HG03039 (cell line): Measurements from ENCODE around the gene MAPKAP1.

Experiments used
- ATAC-seq: cut with Tn5 transposase; IDR thresholded peaks from one replicate; pipeline ENCODE4 v1.9.1; 2021; ENCODE audit warnings: mild to moderate bottlenecking, moderate library complexity; ENCODE audit not compliant: unreplicated experiment

Gene MAPKAP1

DNA sequence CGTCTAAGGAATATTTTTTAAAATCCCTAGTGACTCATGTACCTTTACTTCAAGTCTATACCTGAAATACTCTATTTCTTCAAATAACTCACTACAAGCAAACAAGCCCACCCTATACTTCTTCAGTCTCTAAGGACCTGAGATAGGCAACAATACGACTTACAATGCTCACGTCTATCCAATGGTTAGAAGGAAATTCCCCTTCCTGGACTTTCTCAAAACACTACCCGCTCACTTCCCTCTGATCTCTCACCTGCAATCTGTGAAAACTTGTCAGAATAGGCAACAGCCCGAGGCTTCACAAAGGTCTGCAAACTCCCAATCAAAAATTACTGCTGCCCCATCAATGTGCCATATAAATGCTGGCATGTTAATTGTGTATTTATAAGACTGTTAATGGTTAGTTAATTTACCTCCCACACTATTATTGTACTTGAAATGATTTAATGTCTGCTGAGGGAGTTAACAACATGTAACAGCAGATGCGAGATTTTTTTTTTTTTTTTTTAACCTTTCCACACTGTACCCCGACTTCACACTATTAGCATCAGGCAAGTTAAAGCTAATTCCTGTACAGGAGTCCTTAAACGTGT lies 27.3 kb downstream of the MAPKAP1 start:
- no peak for ATAC-seq

- no peak for ATAC-seq
These were observed 31.7 kb downstream of the MAPKAP1 start for GRCh38 chr9:125674981-125675973.

DNA sequence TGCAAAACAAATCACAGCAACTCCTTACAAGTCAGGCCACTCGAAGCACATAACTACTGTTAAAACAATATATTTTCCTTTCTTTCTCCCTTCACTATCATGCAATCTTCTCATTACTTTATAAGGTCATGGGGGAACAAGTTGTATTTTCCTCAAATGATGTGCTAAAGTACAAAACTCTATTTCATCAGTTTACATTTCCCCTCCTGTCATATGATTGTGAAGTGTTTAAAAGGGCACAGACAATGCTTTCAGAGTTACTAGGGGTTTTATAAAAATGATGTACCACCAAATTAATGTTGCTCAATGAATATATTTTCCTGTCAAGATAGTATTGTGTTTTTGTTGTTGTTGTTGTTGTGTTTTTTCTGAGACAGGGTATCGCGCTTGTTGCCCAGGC lies 34.1 kb downstream of the MAPKAP1 start:
- no peak for ATAC-seq

GRCh38 chr9:125663127-125663526 lies 43.9 kb downstream of the MAPKAP1 start:
- no peak for ATAC-seq

DNA sequence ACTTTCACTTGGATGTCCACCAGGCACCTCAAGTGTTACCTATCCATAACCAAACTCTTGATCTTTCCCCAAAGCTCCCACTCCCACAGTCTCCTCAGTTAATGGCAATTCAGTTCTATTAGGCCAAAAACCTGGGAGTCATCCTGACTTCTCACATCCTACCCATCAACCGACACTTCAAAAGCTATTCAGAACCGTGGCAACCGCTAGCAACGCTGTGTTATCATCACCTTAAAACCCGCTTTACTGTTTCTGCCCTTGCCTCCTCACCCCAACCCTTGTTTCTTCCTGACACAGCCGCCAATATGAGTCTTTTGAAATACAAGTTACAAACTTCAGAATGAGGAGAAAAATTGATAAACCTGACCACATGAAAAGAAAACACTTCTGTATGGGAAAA lies 46.5 kb downstream of the MAPKAP1 start:
- ATAC-seq = no peak

DNA sequence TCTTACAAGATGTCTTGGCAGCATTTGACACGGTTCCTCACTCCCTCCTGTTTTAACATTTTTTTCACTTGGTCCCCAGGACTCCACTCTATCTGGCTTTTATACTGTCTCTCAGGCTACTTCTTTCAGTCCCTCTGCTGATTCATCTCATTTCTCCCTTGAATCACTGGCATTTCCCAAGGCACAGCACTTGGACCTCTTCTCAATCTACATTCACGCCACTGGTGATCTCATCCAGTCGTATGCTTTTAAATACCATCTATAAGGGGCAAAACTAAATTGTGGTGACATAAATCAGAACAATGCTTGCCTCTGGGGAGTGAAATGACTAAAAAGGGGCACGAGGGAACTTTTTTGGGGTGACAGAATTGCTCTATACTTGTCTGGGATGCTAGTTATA lies 47.1 kb downstream of the MAPKAP1 start:
- no peak for ATAC-seq

DNA sequence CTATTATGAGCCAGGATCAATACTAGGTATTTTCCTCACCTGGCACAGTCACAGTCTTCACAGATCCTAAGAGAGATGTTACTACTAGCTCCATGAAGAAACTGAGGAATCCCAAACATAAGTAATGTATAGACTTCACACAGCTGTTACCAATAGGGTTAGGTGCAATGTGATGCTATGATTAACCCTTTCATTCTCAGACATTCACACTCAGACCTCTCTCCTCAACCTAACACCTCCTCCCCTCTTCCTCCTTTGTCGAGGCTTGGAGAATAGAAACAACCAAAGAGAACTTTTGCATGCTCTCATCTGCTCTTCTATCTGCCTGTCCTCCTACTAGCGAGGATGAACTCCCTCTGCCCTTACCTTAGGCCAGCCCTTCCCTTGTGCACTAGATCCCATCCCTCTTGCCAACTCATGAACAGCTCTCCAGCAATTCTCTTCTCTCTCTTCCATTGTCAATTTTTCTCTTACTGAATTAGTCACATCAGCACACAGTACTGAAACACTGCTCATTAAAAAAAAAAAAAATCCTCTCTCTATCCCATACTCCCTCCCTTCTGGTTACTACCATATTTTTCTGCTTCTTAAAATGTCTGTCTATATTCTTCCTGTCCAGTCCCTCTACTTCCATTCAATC lies 47.7 kb downstream of the MAPKAP1 start:
- ATAC-seq = no peak

- no peak for ATAC-seq
These were observed 50.4 kb downstream of the MAPKAP1 start for GRCh38 chr9:125656560-125656959.

DNA sequence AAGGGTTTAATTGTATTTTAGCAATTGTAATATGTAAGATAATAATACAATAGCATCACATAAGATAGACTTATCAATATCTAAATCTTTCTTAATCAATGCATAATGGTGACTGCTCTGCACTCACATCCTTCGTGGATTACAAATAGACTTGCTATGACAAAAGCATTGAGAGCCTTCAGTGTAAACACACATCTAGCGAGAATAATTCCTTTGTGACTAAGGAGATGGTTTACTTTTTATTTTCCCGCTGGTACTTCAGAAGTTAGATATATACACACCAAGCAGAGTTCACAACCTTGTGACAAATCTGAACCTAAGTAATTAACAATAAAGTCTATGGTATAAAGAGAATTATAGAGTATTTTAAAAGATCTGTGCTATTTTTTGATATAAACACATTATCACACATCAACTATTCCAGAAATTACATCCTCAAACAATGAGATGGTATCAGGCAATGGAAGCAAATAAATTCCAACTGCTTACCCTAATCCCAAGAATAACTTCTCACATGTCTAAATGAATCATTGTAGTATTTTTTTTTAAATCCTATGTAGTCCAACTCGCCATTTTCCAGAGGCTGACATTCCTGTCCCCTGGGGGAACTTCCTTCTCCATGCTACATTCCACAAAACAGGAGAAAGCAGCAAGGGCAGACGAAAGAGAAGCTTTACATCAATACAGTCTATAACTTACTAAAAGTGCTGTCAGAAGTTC lies 51.2 kb downstream of the MAPKAP1 start:
- ATAC-seq = no peak

DNA sequence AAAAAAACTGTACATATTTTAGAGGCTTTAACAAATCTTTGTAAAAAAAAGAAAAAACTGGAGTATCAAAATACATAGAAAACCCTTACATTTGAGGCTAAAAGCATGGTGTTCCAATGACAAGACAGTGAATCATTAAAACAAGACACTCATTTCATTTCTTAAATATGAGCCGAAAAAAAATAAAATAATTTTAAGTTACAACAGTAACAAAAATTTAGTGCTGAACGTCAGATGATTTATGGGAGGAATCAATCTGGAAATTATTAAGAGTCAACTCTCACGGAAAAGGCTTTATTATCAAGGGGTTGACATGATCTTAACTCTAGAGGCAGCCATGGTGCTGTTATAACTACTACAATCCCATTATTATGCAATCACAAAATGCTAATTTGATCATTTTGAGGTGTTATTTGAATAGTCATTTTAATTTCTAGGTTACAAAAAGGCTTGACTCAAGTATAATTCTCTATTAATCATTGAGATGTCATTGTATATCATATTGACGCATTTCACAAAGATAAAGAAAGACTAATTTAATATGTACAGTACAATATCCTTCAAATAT lies 51.9 kb downstream of the MAPKAP1 start:
- no peak for ATAC-seq

GRCh38 chr9:125654121-125654520 lies 52.9 kb downstream of the MAPKAP1 start:
- ATAC-seq = no peak

DNA sequence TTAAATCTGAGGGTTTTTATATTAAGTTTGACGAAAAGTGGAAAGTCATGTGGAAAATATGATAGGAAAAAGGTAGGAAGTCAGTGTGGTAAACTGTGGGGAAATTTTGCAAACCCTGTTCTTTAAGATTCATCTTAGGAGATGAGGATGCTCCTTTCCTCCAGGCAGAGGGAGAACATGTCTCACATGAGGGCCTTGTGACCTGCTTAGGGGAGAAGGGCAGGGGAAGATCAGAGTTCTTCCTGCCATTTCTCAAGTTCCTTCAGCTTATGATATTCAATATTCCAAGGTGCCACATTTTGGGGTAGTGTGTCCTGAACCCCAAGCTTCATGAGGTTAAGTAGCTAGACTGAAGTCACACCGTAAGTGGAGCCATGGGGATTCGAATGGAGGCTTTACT lies 53.7 kb downstream of the MAPKAP1 start:
- ATAC-seq = no peak

DNA sequence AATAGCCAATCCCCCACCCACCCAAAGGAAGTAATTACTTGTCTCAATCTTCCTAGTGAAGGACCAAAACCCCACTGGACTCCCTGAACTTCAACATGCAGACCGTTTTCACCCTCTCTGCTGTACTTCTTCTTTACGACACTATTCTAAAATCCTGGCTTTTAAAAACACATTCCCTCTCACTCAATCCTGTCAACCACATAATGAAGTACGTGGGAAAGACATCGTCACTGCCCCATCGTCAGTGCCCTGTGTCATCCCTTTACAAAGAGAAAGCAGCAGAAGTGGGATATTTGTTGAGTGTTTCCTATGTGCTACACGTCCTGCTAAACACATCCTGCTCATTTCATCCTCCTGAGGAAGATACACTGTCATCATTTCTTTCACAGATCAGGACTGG lies 54.2 kb downstream of the MAPKAP1 start:
- ATAC-seq = no peak

DNA sequence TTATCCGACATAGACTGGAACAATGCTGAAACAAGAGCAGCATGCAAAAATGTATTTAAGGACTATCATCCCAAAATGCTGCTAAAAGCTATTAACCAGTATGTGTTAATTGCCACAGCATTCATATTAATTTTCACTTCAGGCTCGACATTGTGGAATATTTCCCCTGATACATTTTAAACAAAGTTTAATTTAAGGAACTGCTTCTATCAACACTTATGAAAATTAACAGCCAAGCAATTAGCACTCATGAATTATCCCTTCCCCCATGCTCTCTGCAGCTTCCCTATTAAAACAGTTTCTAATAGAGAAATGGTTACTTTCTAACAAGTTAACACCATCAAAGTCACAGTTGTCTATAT lies 54.8 kb downstream of the MAPKAP1 start:
- no peak for ATAC-seq

DNA sequence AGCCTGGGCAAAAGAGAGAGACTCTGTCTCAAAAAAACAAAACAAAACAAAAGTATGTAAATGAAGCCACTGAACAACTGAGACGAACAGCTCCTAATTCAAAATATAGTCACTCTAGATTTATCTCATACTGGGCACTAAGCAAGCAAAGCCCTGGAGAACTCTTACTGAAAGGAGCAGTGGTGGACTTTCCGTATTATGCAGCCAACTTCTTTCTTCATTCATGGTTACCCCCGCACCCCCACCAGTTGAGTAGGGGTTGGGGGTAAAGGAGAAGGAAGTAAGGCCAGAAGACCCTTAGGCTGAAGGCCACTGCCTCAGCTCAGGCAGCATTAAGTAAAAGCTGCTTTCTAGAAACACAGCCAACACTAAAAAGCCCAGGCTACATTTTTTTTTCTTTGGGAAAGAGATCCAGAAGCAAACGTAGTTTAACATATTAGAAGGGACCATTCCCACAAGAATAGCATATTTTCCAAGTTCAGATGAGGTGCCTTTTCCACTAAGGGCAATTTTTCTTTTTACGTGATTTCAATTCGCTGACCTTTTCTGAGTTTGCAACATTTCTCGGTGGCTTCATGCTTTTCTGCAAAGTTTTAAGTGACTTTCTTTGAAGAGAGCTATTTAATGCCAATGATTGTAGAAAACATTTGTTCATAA lies 55.3 kb downstream of the MAPKAP1 start:
- ATAC-seq = no peak

GRCh38 chr9:125650271-125650737 lies 56.7 kb downstream of the MAPKAP1 start:
- ATAC-seq = peak; percentile 60

DNA sequence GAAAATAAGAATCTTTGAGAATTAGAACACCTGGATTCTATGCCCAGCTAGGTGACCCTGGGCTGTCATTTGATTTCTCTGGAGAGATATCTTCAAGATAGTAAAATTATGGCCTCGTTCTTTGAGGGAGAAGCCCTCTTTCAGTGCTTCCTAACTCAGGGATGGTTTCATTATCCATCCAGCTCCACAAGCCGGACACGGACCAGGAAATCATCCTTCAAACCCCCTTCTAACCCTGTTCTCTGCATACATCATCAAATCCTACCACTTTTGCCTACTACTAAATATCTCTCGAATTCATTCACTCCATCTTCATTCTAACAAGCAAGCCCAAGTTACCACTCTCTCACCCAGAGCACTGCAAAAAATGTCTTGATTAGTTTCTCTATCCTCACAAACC lies 57.2 kb downstream of the MAPKAP1 start:
- no peak for ATAC-seq

GRCh38 chr9:125649315-125649714 lies 57.7 kb downstream of the MAPKAP1 start:
- ATAC-seq = no peak

GRCh38 chr9:125648294-125648693 lies 58.7 kb downstream of the MAPKAP1 start:
- ATAC-seq = no peak

GRCh38 chr9:125646621-125647100 lies 60.3 kb downstream of the MAPKAP1 start:
- no peak for ATAC-seq
